ENCODE measurements around the gene SLC9A3. TPM values are rescaled to one million over a fixed set of nuclear protein-coding genes. Genes with fewer than 3 reads are reported as not detected.

Gene SLC9A3
- total RNA-seq, 2 experiments from 2014 or later, result 2.1 to 2.4 TPM

DNA sequence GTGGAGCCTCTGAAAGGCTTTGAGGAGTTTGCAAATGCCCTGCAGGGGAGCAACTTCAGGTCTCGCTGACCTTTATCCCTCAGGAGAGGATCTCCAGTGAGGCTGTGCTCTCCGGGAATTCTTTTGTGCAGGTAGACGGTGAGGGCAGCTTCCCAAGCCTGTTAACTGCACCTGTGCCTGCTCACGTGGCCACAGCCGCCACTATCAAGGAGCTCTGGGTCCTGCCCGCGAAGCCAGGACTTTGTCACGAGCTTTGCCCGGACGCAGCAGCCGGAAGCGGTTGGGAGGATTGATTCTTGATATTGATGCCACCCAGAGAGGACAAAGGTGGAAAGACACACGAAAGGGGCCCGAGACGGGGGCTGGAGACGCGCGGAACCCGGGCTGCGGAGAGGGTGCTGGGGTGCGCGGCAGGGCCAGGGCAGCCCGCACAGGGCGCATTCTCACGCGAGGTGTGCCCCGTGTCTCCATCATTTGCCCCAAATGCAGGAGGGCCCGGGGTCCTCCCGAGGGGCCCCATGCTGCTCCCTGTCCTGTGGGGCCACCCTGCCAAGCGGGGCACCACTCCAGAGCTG, 18.2 kb downstream of the SLC9A3 start:
- H3K36me3 Mint-ChIP-seq (ENCODE audit: low read depth), result no peaks in the 10 kb centered on the region
- DNase-seq (no peak), ATAC-seq (no peak)
- peaks cover 2% of the 10 kb centered on the region for H3K27me3 Mint-ChIP-seq
- ChIA-PET POLR2A (no interaction called here), CTCF (no interaction called here)
- H3K4me3 Mint-ChIP-seq, result no peak overlapping the region
- intact Hi-C loops (cut with DNase I, micrococcal nuclease), result no loop called here
- no peaks in the 10 kb centered on the region for H3K4me1 Mint-ChIP-seq
- H3K27ac Mint-ChIP-seq, result no peak overlapping the region
- H3K9me3 Mint-ChIP-seq (ENCODE audit: low read depth), result no peaks in the 10 kb centered on the region

- Mint-ChIP-seq H3K4me3 (no peak overlapping the region), H3K36me3 (ENCODE audit: low read depth) (no peaks in the 10 kb centered on the region), H3K27me3 (peaks cover 2% of the 10 kb centered on the region), H3K4me1 (no peaks in the 10 kb centered on the region), H3K27ac (no peak overlapping the region), H3K9me3 (ENCODE audit: low read depth) (no peaks in the 10 kb centered on the region)
- DNase-seq (no peak), ATAC-seq (no peak)
- intact Hi-C loops (cut with DNase I, micrococcal nuclease), result no loop called here
- POLR2A ChIA-PET, result no interaction called here
- CTCF ChIA-PET, result interaction anchor here (0.5 kb wide), 1 partner anchor 110 kb away, joined by 3 read pairs; no protein-coding TSS in a partner anchor
Measured at GRCh38 chr5:504326-505154, 19.7 kb downstream of the SLC9A3 start.

DNA sequence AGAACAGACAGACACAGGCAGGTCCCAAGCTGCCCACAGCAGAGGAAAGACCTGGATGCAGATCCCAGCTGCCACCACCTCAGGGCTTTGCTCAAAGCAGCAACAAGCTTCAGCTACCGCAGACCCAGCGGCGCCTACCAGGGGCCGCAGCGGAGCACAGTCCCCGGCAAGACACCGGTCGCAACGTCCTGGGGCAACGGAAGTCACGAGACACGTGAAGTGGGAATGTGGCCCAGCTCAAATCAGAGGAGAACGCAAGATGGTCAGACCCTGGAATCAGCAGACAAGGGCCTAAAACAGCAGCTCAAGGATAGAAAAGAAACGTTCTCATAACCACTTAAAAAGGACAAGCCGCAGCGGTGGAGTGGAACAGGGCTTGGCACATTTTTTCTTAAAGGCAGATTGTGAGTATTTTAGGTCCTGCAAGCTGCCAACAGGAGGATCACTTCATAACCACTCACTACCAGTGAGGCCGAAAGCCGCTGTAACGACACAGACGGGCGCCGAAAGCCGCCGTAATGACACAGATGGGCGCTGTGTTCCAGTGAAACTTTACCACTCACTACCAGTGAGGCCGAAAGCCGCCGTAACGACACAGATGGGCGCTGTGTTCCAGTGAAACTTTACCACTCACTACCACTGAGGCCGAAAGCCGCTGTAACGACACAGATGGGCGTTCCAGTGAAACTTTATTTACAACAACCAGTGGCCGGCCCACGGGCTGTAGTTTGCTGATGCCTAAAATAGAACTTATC, 21.7 kb downstream of the SLC9A3 start:
- CTCF ChIA-PET, result interaction anchor here (0.6 kb wide), 1 partner anchor 66 kb away, joined by 3 read pairs; no protein-coding TSS in a partner anchor

DNA sequence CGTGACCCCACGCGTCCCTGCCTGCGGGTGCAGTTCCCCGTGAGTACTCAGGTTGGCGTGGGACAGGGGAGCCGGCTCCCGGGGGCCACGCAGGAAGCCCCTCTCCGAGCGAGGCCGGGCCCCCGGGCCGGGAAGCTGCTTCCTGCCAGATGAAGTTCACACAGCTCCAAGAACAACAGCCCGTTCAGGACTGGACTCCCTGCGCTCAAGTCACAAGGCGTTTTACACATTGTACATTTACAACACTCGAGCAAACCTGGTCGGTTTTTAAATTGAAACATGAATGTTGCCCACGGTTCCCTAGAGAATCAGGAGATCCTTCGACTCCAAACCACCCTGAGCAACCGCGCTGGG, 22.4 kb downstream of the SLC9A3 start:
- H3K4me3 Mint-ChIP-seq, result no peak overlapping the region
- H3K4me1 Mint-ChIP-seq, result no peaks in the 10 kb centered on the region
- intact Hi-C loops (cut with DNase I, micrococcal nuclease), result no loop called here
- ATAC-seq (no peak), DNase-seq (no peak)
- no peaks in the 10 kb centered on the region for H3K36me3 Mint-ChIP-seq (ENCODE audit: low read depth)
- peaks cover 2% of the 10 kb centered on the region for H3K27me3 Mint-ChIP-seq
- ChIA-PET CTCF (no interaction called here), POLR2A (no interaction called here)
- H3K27ac Mint-ChIP-seq, result no peak overlapping the region
- no peaks in the 10 kb centered on the region for H3K9me3 Mint-ChIP-seq (ENCODE audit: low read depth)

More for the DNA sequence above, 21.7 kb downstream of the SLC9A3 start:
- ATAC-seq, result no peak
- Mint-ChIP-seq H3K36me3 (ENCODE audit: low read depth) (no peaks in the 10 kb centered on the region), H3K4me1 (no peaks in the 10 kb centered on the region), H3K27me3 (peaks cover 2% of the 10 kb centered on the region), H3K27ac (no peak overlapping the region), H3K9me3 (ENCODE audit: low read depth) (no peaks in the 10 kb centered on the region), H3K4me3 (no peak overlapping the region)
- DNase-seq, result no peak
- POLR2A ChIA-PET, result no interaction called here
- intact Hi-C loops (cut with DNase I, micrococcal nuclease), result no loop called here

DNA sequence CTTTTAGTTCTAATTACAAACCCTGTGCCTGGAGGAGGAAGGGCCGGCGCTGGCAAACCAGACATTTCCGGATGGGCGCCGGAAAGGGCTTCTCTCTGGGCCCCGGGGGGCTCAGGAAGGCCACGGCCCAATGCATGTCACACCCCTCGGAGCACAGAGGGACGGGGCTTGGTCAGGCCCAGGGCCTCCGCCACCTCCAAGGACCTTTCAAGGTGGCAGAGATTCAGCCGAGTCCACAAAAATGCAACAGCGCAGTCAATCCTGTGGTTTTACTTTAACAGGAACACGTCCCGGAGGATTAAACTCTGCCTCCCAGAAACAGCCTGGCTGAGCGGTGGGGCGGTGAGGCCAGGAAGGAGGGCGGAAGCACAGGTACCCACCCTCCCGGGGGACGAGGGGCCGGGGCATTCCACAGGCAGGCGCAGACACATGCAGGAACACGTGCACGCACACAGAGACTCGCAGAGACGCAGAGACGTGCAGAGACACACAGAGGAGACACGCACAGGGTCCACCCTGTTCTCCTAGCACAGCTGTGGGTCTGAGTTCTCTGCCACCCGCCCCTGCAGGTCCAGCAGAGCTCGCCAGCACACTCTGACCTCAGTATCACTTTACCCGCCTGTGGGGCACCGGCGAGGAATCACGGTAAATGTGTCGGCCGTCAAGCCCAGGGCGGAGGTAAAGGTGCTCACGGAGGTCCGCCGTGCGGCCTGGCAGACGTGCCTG, 23.0 kb downstream of the SLC9A3 start:
- POLR2A ChIA-PET, result no interaction called here
- H3K27me3 Mint-ChIP-seq, result peaks cover 2% of the 10 kb centered on the region
- CTCF ChIA-PET, result no interaction called here
- no peak for DNase-seq
- no peak overlapping the region for H3K4me3 Mint-ChIP-seq
- intact Hi-C loops (cut with DNase I, micrococcal nuclease), result no loop called here
- H3K36me3 Mint-ChIP-seq (ENCODE audit: low read depth), result no peaks in the 10 kb centered on the region
- no peak for ATAC-seq
- no peaks in the 10 kb centered on the region for H3K9me3 Mint-ChIP-seq (ENCODE audit: low read depth)
- no peak overlapping the region for H3K27ac Mint-ChIP-seq
- no peaks in the 10 kb centered on the region for H3K4me1 Mint-ChIP-seq

DNA sequence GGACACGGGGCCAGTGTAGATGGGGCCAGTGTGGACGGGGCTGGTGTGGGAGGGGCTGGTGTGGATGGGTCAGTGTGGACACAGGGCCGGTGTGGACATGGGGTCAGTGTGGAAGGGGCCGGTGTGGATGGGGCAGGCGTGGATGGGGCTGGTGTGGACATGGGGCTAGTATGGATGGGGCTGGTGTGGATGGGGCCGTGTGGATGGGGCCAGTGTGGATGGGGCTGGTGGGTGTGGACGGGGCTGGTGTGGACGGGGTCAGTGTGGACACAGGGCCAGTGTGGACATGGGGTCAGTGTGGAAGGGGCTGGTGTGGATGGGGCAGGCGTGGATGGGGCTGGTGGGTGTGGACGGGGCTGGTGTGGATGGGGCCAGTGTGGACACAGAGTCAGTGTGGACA, 23.8 kb downstream of the SLC9A3 start:
- no peaks in the 10 kb centered on the region for H3K9me3 Mint-ChIP-seq (ENCODE audit: low read depth)
- ChIA-PET CTCF (no interaction called here), POLR2A (no interaction called here)
- H3K36me3 Mint-ChIP-seq (ENCODE audit: low read depth), result no peaks in the 10 kb centered on the region
- ATAC-seq, result no peak
- H3K27me3 Mint-ChIP-seq, result peaks cover 2% of the 10 kb centered on the region
- H3K4me3 Mint-ChIP-seq, result no peak overlapping the region
- no peak overlapping the region for H3K27ac Mint-ChIP-seq
- no peak for DNase-seq
- intact Hi-C loops (cut with DNase I, micrococcal nuclease), result no loop called here
- no peaks in the 10 kb centered on the region for H3K4me1 Mint-ChIP-seq

DNA sequence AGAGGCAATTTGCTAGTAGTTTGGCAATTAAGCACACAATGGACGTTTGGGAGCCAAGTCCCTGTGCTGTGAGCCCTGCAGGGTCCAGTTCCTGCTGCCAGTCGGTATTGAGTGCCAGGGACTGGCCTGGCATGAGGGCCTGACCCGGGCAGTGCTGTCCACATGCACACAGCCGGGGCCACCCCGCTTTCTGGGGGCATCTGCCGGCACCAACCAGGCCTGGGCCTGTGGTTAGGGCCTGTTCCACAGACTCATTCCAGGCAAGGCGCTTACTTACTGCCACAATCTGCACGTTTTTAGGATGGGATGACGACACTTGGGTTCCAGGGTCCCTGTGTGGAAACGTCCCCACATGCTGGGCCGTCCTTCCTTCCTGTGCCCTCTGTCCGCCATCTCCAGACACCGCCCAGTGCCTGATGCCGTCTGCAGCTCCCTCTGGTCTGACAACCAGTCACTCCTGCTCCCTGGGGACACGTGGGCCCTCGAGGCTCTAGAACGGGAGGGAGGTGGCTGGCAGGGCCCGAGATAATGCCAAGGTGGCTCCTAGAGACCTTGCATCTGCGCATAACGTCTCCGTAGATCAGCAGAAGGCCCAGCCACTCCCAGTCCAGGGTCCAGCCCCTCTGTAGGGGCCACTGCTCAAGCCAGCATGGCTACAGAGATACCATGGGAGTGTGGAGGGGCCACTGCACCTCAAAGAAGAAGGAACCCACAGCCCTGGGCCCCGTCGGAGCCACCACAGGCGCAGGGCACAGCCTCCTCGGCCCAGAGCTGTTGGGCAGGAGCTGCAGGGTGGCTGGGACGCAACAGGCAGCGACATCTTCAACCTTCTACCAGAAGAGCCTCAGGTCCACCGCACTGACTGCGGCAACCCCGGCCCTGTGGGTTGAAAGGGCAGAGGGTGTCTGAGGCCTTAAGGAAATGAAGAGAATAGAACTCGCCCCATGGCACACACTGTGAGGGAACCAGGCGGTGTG, 24.7 kb downstream of the SLC9A3 start:
- Mint-ChIP-seq H3K9me3 (ENCODE audit: low read depth) (no peaks in the 10 kb centered on the region), H3K27ac (no peak overlapping the region), H3K27me3 (peaks cover 2% of the 10 kb centered on the region), H3K4me3 (no peak overlapping the region), H3K36me3 (ENCODE audit: low read depth) (no peaks in the 10 kb centered on the region), H3K4me1 (no peaks in the 10 kb centered on the region)
- ChIA-PET POLR2A (no interaction called here), CTCF (interaction anchor here (0.6 kb wide), 1 partner anchor 98 kb away, joined by 3 read pairs; no protein-coding TSS in a partner anchor)
- ATAC-seq (no peak), DNase-seq (no peak)
- intact Hi-C loops (cut with DNase I, micrococcal nuclease), result no loop called here

- no peak for ATAC-seq
- H3K4me1 Mint-ChIP-seq, result no peaks in the 10 kb centered on the region
- no peak overlapping the region for H3K27ac Mint-ChIP-seq
Measured at GRCh38 chr5:497871-498509, 26.3 kb downstream of the SLC9A3 start.

GRCh38 chr5:497090-497700, 27.1 kb downstream of the SLC9A3 start:
- intact Hi-C loops (cut with DNase I, micrococcal nuclease), result no loop called here
- H3K27me3 Mint-ChIP-seq, result no peaks in the 10 kb centered on the region
- no peaks in the 10 kb centered on the region for H3K36me3 Mint-ChIP-seq (ENCODE audit: low read depth)
- H3K4me1 Mint-ChIP-seq, result no peaks in the 10 kb centered on the region
- no peaks in the 10 kb centered on the region for H3K9me3 Mint-ChIP-seq (ENCODE audit: low read depth)
- no peak for DNase-seq
- H3K27ac Mint-ChIP-seq, result no peak overlapping the region
- POLR2A ChIA-PET, result no interaction called here
- CTCF ChIA-PET, result no interaction called here
- no peak overlapping the region for H3K4me3 Mint-ChIP-seq
- ATAC-seq, result no peak

More at GRCh38 chr5:497871-498509, 26.3 kb downstream of the SLC9A3 start:
- Mint-ChIP-seq H3K36me3 (ENCODE audit: low read depth) (no peaks in the 10 kb centered on the region), H3K4me3 (no peak overlapping the region), H3K27me3 (peaks cover 2% of the 10 kb centered on the region), H3K9me3 (ENCODE audit: low read depth) (no peaks in the 10 kb centered on the region)
- CTCF ChIA-PET, result no interaction called here
- POLR2A ChIA-PET, result no interaction called here
- DNase-seq, result no peak
- intact Hi-C loops (cut with DNase I, micrococcal nuclease), result no loop called here

GRCh38 chr5:496028-496427, 28.2 kb downstream of the SLC9A3 start:
- CTCF ChIA-PET, result no interaction called here

More at GRCh38 chr5:496028-496427, 28.2 kb downstream of the SLC9A3 start:
- H3K27me3 Mint-ChIP-seq, result no peaks in the 10 kb centered on the region
- H3K4me1 Mint-ChIP-seq, result no peaks in the 10 kb centered on the region
- no peaks in the 10 kb centered on the region for H3K9me3 Mint-ChIP-seq (ENCODE audit: low read depth)
- H3K4me3 Mint-ChIP-seq, result no peak overlapping the region
- no peaks in the 10 kb centered on the region for H3K36me3 Mint-ChIP-seq (ENCODE audit: low read depth)
- intact Hi-C loops (cut with DNase I, micrococcal nuclease), result no loop called here
- DNase-seq (no peak), ATAC-seq (no peak)
- H3K27ac Mint-ChIP-seq, result no peak overlapping the region
- POLR2A ChIA-PET, result no interaction called here
